GM12874 (cell line): ENCODE measurements around the gene EVA1B.

Experiments used
- CTCF ChIP-seq: IDR thresholded peaks from 2 replicates; pipeline ENCODE4 v1.5.1; 2011; ENCODE audit warnings: low read depth, mild to moderate bottlenecking, control low read depth, low read length, moderate library complexity; ENCODE audit not compliant: insufficient read depth

Gene EVA1B

GRCh38 chr1:36284517-36284916 is 38.9 kb downstream of the EVA1B start:
- no peak for TF ChIP-seq CTCF

GRCh38 chr1:36284061-36284460 is 39.4 kb downstream of the EVA1B start:
- TF ChIP-seq CTCF, result no peak

DNA sequence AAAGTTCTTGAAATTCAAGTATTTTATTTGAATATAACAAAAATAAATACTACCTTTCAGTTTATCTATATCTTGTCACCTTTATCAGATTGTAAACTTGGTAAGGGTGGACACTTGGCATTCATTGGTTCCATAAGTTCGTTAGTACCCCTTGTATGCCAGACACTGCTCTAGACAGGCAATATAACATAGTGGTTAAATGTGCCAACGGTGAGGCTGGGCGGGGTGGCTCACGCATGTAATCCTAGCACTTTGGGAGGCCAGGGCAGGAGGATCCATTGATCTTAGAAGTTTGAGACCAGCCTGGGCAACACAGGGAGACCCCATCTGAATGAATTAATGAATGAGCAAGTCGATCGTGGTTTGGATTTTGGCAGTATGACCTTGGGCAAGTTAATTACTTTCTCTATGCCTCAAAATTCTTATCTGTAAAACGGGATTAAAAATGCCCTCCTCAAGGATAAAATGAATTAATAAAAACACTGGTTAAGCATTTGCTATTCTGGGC is 43.6 kb downstream of the EVA1B start:
- no peak for TF ChIP-seq CTCF

- no peak for TF ChIP-seq CTCF
These were observed 44.2 kb downstream of the EVA1B start for GRCh38 chr1:36279110-36279788.

DNA sequence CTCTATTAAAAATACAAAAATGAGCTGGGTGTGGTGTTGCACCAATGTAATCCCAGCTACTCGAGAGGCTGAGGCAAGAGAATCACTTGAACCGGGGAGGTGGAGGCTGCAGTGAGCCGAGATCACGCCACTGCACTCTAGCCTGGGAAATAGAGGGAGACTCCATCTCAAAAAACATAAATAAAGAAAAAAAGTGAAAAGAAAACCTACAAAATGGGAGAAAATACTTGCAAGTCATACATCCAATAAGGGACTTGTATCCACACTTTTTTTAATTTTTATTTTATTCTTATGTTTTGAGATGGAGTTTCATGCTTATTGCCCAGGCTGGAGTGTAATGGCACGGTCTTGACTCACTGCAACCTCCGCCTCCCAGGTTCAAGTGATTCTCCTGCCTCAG is 46.8 kb downstream of the EVA1B start:
- TF ChIP-seq CTCF, result no peak

DNA sequence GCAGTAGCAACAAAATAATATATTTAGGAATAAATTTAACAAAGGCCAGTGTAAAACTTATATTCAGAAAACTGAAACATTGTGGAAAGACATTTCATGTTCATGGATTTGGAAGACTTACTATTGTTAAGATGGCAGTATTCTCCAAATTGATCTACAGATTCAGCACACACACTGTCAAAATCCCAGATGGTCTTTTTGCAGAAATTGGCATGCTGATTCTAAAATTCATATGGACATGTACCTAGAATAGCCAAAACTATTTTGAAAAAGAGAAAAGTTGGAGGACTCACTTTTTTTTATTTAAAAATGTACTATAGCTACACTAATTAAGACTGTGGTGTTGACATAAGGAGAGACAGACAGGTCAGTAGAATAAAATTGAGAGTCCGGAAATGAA is 49.2 kb downstream of the EVA1B start:
- TF ChIP-seq CTCF, result no peak

DNA sequence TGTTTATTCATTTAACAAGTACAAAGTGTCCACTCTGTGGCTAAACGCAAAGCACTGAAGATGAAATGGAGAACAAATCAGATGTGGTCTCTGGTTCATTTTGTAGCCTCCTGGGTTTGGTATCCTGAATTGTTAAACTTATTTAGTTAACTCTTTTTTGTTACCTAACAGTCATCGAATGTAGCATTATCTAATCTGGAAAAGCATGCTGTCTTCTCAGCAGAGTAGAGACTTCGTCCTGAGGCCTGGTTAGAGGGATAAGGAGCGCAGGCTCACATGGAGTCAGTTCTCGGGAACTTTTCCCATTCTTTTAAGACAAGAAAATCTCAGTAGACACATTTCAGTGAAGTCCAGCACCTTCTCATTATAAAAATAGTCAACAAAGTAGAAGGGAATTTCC is 50.4 kb downstream of the EVA1B start:
- no peak for TF ChIP-seq CTCF
